Inflammatory macrophage treated with lipopolysaccharide for 1 hour (primary cell): ENCODE results near the gene CYGB.
A peak's percentile ranks its signal among the peaks of the same experiment; 100 is the strongest.
"Not testable (repeated sequence)": the region's sequence is repeated elsewhere in the genome, so short reads cannot be mapped to it uniquely, and the experiment has no call there.

Experiments used
- DNase-seq, 2 donors: peaks; one replicate each; pipeline ENCODE4 v3.0.0-alpha.2; 2020 to 2022

Gene CYGB

DNA sequence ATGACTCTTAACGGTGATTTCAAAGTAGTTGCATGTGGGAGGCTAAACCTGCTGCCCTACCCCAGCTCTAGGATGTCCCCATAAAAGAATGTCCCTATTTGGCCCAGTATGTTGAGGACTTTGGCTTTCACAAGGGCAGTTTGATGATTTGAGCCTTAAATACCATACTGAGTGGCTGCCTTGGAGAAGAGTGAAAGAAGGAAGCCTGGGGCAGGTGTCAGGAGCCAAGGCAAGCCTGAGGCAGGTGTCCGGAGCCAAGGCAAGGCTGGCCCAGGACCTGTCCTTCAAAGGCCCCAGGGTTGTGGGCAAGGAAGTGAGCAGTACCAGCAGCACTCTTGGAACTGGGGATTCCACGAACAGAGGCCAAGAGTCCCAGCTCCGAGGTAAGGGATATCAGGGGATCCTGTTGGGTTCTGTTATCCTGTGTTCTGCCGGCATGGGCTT lies 29.5 kb upstream of the CYGB start:
- no peak for DNase-seq

DNA sequence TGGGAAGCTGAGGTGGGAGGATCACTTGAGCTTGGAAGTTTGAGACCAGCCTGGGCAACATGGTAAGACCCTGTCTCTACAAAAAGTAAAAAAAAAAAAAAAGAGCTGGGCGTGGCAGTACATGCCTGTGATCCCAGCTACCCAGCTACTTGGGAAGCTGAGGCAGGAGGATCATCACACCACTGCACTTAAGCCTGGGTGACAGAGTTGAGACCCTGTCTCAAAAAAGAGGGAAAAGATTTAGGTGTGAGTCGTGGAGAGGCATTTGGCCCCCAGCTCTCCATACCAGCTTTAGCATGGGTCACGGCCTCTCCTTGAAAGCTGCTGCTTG lies 29.1 kb upstream of the CYGB start:
- no peak for DNase-seq

DNA sequence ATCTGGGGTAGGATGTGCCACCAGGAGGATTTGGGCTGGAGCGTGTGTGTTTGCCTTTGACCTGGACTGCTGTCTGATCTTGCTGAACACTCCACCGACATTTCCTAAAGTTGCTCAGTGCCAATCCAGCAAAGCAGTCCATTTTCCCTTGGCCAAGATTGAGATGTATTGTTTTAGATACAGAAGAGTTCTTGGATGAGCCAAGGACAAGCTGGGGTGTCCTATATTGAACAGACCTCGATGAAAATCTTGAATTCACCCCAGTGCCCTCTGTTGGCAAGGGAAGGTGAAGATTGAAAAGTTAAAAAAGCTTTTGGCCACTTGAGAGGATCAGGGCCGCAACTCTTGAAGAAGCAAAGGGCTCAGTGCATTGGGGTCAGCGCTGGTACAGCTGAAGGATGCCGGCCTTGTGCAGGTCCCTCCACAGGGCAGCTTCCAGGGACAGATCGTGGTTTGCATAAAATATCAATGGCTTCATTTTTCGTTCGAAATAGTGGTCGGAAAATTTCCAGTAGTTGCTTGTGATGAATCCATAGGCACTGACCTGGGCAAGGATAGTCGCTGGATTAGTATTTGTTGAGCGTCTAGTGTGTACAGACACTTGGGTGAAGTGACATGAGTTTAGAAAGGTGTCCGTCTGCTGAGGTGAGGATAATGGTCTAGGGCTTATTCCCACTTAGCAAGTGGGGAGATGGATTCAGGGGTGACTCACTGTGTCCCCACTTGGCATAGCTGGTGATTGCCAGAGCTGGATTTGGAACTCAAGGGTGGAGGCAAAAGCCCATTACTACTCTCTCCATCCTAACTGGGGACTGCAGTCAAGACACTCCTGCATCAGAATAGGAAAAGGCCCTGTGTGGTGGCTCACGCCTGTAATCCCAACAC lies 28.5 kb upstream of the CYGB start:
- DNase-seq = no peak

DNA sequence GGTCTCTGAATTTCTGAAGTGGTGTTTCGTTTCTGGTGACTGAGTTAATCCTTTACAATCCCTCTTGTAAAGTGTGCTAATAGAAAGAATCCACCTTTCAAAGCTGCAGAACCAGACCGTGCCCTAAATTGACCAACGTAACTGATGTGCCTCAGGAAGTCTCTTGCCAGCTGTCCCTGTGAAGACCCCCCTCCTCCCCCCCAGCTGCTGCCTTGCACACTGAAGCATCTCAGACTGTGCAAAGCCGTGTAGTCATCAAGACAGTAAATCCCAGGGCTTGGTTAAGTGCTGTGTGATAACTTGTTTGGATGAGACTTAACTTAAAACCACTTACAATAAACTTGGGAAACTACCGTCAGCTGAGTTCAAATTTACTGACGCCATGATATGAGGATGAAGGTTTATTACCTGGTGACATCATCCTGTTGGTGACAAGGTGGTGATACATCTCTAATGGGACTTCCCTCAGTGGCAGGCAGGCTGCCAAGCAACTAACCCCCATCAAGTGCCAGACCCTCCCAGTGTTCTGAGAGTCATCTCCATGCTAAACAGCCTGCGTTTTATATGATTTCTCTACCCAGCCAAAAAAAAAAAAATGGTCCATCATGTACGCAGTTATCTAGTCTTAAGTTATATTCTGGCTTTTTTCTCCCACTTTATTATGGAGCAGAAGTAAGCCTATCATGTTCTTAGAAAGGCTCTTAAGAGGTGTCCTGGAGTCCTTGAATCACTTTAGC lies 27.6 kb upstream of the CYGB start:
- DNase-seq = peak; percentile 23 to 29

DNA sequence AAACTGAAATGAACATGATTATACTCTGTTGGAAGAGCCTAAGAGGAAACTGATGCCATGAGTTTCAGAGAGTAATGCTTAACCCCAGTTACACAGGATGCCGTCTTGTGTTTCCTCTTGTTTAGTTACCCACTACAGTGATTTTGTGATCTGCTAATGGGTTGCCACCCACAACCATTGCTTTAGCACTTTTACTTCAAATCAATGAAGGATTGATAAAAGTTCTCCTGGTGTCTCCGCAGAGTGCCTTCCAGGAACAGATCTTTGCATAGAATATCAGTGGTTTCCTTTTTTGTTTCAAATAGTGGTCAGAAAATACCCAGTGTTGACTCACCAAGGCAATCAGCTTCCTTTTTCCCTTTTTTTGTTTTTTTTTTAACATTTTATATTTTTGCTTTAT lies 25.9 kb upstream of the CYGB start:
- peak in 1 of 2 donors; percentile 46 for DNase-seq

DNA sequence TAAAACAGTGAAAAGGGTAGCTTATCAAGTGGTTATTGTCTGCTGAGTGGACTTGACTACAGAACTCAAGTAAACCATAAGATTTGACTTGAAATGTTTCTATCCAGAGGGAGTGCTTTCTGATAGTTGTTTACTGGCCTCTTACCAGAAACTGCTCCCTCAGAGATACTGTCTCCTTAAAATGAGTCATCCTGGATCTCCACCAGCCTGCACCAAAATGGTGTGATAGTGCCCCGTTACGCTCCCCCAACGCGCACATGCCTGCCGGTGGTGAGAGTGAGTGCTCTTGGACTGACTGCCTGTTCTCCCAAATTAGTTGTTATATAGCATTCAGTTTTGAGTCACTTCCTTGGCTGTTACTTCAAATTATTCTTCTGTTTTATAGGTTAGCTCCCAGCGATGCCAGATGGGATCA lies 25.2 kb upstream of the CYGB start:
- DNase-seq = no peak

DNA sequence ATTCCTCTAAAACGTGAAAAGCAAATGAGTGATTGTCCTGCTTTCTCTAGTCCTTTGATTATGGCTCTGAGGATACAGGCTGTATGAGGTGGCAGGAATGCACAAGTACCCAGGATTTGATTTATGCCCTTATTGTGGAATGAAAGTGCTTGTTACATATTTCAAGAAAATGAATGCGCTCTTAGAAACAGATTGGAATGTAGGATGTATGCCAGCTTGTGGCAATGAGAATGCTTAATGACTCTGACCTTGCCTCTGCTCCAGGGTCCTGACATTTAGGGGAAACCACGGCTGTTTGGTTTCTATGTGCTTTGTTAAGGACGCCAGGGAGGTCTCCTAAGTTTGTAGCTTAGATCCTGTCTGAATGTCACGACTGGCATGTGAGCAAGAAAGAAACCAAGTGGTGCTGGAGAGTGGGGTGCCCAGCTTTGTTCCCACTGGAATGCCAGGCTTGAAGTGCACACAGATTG lies 24.3 kb upstream of the CYGB start:
- no peak for DNase-seq

DNA sequence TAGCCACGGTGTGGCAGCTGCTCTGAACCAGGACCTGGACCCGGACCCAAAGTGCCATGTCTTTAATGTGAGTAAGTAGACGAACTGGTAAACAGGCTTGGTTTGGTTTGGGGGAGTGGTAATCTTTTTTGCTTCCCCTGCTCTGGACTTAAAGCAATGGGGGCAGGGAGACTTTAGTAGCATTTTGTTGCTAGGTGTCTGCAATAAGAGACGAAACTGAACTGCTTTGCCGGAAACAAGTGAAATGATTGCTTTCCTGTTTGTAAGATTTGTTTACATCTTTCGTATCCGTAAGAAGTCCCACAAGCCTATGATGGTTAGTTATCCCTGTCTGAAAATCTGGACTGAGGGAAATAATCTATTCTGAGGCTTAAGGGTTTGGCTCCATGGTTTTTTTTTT lies 23.8 kb upstream of the CYGB start:
- DNase-seq = no peak

DNA sequence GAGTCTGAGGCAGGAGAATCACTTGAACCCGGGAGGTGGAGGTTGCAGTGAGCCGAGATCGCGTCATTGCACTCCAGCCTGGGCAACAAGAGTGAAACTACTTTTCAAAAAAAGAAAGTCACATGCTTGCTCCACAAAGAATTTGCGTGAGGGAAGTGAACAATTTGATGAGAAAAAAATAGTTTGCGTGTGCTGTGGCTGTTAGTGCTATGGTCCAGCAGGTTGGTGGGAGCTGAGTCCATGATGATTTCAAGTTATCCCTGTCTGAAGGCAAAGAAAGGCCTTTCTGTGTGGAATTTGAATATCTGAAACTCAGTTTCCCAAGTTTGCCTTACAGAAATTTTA lies 23.3 kb upstream of the CYGB start:
- DNase-seq = no peak

DNA sequence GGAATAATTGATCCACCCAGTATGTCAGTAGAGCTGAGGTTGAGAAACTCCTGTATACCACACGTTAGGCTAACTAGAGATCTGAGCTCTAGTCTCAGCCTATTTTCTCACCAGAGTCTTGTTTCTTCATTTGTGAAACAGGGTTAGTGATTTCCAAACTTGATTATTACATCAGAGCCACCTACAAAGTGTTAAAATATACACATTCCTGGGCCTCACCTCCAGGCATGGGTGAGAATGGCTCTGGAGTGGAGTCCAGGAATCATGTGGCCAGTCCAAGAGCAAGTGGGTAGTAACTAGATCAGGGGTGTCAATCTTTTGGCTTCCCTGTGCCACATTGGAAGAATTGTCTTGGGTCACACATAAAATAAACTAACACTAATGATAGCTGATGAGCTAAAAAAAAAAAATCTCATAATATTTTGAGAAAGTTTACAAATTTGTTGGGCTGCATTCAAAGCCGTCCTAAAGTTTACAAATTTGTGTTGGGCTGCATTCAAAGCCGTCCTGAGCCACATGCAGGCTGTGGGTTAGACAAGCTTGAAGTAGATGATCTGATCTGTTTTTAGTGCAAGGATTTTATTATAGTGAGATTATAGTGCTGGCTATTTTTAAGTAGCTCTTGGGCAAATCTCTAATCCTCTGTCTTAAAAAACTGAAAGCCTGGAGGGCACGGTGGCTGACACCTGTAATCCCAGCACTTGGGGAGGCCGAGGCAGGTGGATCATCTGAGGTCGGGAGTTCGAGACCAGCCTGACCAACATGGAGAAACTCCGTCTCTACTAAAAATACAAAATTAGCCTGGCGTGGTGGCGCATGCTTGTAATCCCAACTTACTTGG lies 22.7 kb upstream of the CYGB start:
- DNase-seq = peak; percentile 36 to 59

DNA sequence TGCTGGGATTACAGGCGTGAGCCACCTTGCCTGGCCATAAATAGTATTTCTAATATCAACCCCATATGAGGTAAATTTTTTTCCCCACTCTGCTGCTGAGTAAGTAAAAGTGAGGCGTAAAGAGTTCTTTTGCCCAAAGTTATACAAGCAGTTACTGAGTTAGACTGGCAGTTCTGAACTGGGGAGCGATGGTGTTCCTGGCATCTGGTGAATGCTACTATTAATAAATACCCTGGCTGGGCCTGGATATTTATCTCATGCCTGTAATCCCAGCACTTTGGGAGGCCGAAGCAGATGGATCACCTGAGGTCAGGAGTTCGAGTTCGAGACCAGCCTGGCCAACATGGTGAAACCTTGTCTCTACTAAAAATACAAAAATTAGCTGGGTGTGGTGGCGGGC lies 22.0 kb upstream of the CYGB start:
- DNase-seq = not testable (repeated sequence)

DNA sequence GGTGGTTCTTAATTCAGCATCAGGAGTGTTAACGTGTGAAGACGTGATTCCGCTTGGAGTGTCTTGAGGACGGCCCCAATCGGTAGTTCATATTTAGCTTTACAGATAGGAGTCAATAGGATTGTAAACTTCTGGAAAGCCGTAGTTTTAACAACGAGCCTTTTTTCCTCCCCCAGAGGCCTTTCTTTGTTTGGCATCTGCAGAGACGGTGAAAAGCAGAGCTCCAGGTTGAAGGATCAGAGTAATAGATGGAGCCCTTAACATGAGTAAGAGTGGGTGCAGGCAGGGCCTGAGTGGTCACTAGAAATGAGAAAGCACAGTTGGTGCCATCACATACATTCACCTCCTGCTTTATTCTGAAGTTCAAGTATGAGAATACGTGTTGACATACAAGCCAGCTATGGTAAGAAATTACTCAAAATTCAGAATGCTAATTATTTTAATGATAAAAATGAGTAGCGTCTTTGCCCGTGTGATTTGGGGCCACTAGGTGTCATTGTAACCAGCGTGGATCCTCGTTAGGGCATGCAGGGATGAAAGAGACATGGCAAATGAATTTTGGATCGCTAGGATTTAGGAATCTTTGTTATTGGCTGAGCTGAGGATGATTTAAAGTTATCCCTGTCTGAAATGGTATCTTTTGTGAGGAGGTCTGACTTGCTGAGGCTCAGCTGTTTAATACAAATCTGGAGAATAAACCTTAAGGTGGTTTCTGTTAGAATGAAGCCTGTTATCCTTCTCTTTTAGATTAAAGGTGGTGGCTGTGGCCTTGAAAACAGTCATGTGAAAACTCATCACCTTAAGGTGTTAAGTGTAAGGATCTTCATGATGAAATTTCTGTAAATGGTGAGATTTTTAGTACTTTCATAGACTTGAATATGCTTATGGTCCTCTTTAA lies 20.9 kb upstream of the CYGB start:
- peak in 1 of 2 donors; percentile 29 for DNase-seq

DNA sequence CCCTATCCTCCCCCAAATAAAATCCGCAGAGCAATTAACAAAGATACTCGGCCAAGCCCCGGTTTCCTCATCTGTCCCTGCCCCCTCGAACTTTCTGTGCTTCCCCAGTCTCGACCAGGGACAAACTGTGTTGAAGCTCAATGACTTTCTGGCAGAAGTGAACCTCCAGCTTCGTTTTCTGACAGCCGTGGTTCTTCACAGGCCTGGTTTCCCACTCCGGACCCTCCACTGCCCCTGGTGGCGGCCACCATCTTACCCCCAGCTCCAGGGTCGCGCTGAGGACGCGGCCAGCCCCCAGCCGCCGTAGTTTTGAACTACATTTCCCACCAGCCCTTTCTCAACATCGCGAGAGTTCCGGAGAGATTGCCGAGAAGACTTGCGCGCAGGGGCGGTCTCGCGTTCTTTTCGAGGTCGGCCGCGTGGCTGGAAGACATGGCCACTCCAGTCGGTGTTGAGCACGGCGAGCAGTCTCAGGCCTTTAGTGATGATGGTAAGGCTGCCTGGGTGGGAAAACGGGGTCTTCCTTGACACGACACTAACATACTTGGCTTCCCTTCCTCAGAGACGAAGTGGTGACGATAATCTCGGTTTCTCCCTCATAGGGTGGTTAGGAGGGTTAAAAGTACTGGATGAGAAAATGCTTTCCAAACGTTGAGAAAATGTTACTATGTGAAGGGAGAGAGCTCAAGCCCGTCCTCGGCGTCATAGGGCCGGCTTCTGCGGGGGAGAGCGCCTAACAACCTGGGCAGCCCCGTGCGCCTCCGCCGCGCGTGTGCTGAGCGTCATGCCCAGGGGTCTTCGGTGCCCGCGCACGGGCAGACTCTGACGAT lies 20.1 kb upstream of the CYGB start:
- DNase-seq = peak; percentile 92 to 99

DNA sequence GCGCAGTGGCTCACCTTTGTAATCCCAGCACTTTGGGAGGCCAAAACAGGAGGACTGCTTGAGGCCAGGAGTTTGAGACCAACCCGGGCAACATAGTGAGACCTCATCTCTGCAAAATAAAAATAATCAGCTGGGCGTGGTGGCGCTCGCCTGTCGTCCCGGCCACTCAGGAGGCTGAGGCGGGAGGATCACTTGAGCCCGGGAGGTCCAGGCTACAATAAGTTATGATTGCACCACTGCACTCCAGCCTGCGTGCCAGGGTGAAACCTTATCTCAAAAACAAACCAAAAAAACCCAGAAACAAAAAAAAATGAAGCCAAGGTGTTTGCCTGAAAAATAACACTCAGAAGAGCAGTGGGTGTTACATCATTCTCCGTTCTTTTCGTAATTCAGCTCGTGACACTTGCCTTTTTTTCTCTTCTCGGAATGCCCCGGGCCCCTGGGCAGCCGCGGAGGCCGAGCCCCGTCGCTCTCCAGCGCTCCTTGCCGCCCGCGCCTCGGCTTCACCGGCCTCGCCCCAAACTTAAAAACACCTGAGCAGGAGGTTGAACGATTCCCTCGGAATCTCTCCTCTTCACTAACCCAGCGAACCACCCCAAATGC lies 19.4 kb upstream of the CYGB start:
- DNase-seq = peak; percentile 88 to 94

DNA sequence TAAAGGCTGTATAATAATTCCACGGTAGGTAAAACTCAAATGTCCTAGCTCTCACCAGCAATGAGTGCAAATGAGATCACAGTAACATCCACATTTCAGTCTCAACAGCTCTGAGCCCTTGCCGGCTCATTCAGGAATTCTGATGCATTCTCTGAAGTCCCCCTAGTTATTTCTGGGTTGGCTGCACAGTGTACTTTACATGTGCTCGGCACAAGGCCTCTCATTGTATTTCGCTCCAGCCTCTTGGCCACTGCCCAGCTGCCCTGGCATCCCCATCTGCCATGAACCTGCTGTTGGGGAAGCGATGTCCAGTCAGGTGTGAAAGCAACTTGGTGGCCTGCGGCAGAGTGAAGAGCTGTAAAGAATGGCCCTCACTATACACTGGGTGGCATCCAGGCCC lies 16.6 kb upstream of the CYGB start:
- DNase-seq = no peak

DNA sequence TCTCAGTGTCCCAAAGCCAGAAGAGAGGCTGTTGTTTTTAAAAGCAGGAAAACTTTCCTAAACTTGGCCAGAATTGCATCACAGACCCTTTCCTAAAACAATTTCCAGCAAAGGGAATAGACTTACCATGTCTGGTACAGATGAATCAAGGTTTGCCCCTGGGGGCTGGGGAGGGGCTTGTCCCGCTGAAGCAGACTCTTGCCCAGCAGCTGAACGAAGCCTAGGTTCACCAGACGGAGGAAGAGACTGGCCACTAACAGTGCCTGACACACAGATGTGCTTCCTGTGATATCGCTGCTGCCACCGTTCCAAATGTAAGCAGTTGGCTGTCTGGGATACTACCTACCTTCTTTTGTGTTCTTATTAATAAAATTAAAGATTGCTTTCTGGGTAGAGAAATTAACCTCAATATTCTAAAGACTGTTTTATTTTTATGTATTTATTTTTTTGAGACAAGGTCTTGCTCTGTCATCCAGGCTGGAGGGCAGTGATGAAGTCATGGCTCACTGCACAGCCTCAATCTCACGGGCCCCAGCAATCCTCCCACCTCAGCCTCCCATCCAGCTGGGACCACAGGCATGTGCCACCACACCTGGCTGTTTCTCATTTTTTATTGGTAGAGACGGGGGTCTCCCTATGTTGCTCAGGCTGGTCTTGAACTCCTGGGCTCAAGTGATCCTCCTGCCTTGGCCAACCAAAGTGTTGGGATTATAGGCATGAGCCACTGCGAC lies 15.8 kb upstream of the CYGB start:
- DNase-seq = no peak

DNA sequence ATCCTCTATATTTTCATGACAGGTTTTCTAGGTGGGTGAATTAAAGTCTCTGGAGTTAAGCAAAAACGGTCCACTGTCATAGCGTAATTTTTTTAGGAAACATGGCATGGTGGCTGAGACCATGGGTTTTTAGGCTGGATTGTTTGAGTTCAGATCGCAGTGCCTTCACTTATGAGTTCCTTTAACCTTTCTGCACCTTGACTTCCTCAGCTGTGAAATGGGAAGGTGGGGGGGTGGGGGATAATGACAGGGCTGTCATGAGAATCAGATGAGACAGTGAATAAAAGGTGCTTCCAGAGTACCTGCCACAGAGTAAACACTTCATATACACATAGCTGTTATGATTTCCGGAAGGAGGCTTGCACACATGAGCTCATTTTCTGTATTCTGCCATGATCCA lies 14.2 kb upstream of the CYGB start:
- no peak for DNase-seq

DNA sequence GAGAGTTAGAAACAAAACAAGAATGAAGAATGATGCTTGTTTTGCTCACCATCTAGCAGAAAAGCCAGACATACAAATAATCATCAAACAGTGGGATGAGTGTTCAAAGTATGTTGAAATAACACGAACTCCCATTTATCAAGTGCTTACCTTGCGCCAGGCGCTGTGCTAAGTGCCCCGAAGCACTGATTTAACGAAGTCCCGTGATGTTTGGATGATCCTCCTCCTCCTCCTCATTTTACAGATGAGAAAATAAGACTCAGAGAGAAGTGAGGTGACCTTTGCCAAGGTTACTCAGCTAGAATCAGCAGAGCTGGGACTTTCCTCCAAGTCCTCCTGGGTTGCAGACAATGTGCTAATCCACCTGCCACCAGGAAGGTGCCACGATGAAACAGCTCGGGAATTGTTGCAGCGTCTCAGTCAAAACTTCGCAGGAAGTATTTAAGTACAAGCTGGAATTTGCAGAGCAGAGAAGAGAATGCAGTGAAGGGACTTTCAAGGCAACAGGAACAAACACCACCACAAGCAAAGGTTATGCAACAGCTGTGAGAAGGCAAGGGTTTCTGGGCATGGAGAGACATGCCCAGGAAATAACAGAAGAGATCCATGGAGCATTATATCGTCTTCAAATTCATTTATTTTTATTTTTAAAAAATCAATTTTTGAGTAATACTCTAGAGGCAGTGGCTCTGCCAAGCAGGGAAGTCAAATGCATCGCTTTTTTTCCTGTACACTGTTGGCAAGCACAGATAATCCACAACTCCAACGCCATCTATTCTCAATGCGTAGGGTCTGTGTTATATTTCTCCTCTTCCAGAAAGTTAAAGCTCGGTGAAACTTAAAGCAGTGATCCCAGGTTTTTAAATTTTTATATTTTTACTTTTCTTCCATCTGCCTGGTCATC lies 13.5 kb upstream of the CYGB start:
- peak; percentile 68 to 82 for DNase-seq

DNA sequence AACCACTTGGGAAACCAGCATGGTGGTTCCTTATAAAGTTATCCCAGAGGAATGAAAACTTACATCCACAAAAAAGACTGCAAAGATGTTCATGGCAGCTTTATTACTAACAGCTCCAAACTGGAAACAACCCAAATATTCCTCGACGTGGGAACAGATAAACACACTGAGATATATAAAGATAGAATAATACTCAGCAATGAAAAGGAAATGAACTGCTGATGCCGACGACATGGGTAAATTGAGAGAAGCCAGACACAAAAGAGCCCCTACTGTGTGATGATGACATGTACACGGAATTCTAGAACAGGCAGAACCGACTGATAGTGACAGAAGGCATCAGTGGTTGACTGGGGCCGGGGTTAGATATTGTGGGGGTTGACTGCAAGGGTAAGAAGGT lies 12.0 kb upstream of the CYGB start:
- DNase-seq = no peak
